ENCODE data around the gene ACAD8. TPM values are rescaled to one million over a fixed set of nuclear protein-coding genes. Genes with fewer than 3 reads are reported as not detected.
"Not testable (repeated sequence)": the region's sequence is repeated elsewhere in the genome, so short reads cannot be mapped to it uniquely, and the experiment has no call there.

ACAD8 gene
- total RNA-seq, 1 donor from 2014 or later: 8.2 TPM

DNA sequence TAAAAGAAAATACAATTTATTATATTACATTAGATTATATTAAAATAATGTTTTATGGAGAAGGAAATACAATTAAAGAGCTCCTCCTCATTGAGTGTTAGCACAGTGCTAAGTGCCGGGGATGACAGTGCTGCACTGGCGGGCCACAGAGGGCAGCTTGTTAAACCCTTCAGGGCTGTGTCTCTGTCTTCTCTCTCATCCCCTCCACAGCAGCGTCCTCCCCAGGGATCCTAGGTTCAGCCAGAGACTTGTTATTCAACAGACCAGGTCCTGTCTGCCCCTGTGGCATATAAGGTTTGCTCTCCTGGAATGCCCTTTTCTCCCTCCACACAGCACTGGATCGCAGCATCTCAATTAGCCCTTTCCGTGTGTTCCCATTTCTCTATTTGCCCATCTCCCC lies 14.4 kb upstream of the ACAD8 start:
- no peak for DNase-seq (ENCODE audit: low spot score)

DNA sequence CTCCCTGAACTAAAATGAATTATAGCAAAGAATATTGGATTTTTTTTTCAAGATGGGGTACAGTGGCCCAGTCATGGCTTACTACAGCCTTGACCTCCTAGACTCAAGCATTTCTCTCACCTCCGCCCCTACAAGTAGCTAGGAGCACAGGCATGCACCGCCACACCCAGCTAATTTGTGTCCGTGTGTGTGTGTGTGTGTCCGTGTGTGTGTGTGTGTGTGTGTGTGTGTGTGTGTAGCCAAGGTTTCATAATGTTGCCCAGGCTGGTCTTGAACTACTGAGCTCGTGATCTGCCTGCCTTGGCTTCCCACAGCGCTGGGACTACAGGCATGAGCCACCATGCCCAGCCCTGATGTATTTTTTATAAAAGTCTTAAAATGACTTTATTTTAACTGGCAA lies 12.8 kb upstream of the ACAD8 start:
- no peak for DNase-seq (ENCODE audit: low spot score)

DNA sequence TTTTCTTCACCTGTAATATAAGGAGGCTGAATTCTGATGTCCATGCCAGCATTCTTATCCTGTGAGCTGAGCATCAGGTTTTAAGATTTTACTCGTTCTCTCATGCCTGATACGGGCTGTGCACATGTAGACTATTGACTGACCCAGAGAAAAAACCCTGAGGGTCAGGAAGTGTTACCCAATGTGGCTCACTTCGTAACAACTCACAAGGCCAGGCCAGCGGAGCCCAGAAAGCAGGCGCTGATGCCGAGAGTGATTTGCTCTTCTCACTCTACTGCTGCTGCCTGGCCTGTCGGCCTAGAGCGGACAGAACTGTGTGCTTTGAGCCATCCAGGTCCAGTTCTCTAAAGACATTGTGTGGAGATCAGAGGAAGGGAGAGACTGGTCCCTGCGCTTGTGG lies 11.0 kb upstream of the ACAD8 start:
- DNase-seq (ENCODE audit: low spot score): no peak

DNA sequence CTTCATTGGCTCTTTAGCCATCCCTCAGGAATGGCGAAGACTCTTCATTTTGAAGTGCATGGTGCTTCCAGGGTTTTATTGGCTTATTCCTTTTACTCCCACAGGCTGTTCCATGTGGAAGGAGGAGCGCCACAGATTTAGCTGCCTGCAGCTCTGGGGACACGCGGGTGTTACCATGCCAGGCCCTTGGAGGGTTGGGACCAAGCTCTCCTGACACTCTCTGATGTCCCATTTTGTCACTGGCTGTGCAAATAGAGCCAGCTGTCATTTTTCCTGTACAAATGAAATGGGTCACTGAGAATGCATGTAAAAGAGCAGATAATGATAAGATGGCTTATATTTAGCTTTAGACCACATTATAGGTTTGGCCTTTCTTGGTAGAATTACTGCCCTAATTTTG lies 9.5 kb upstream of the ACAD8 start:
- no peak for DNase-seq (ENCODE audit: low spot score)

DNA sequence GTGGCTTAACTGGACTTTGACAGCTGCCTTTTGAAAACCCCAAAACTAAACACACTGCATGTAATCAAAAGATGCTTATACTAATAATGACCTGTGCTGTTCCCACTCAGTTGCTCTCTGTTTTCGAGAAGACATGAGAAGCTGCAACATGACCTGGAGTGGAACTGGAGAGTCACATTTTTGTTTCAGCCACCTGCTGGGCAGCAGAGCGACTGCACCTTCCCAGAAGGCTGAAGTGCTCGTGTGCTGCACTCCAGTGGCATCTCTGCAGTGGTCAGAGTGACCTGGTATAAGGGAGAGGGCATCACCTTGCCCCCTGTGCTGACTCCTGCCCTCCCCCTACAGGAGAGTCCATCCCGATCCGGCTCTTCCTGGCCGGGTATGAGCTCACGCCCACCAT lies 8.8 kb upstream of the ACAD8 start:
- no peak for DNase-seq (ENCODE audit: low spot score)

DNA sequence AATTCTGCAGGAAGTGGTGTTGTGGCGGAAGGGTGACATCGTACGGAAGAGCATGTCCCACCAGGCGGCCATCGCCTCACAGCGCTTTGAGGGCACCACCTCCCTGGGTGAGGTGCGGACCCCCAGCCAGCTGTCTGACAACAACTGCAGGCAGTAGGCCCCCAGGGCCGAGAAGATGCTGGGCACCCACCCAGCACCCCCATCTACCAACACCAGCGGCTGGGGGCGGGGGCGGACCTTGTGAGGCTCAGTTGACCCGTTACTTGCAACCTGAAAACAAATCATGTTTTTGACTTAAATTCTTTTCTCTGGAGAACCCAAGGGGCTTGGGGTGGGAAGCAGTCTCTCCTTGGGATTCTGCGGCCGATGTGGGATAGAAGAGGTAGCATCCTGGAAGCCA lies 7.9 kb upstream of the ACAD8 start:
- no peak for DNase-seq (ENCODE audit: low spot score)

DNA sequence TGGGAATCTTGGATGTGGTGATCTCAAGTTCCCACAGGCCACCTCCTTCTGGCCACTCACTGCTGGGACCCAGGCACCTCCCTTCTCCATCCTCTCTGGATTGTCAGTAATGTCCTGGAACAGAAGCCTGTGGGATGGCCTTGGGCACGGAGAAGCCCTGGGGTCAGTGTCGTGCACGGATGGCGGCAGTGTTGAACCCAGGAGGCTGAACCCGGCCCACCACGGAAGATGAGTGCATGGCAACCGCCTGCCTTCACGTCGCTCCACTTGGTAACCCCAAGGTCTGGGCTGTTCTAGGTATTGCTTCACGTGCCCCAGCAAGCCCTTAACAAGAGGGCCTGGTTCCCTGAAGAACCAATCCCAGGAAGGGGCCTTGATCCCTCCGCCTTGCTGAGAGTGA lies 7.3 kb upstream of the ACAD8 start:
- no peak for DNase-seq (ENCODE audit: low spot score)

DNA sequence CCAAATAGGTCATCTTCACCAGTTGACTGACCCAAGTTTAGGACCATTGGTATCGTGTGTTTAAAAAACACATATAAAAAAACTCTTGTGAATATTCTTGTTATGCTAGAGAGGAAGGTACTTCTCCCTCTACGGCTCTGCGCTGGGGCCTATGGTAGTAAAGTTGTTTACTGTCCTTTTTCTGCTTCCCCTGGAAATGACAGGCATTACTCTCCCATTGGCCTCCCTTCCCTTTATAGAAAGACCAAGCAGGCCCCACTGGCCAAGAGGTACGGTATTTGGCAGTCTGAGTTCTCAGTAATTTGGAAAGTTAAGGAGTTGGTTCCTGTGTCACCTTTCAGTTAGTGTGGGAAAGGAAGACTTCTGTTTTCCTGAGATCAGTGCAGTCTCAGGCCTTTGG lies 6.7 kb upstream of the ACAD8 start:
- DNase-seq (ENCODE audit: low spot score): no peak

DNA sequence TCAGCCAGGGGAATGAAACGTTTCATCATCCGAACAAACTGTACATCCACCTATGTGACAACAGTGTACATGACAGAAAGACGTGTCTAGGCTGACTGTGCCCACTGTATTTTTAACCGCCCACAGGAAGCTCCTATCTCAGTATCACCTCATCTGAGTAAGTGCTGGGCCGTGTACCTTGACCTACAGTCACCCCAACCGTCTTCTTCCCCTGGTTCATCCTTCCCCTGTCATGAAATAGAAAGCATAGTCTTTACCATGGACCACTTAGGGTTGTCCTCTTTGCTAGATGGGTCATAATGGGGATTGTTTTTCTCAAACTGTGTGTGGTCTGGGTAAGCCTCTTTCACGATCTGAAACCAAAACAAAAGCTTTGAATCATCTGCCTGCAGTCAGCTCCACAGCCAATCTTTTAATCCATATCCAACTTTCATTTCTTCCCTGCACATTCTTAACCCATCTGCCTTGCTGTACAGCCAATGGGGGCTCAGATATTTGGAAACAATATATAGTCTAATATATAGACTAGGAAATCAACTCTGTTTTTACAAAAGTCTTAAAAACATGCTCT lies 4.4 kb upstream of the ACAD8 start:
- no peak for DNase-seq (ENCODE audit: low spot score)

DNA sequence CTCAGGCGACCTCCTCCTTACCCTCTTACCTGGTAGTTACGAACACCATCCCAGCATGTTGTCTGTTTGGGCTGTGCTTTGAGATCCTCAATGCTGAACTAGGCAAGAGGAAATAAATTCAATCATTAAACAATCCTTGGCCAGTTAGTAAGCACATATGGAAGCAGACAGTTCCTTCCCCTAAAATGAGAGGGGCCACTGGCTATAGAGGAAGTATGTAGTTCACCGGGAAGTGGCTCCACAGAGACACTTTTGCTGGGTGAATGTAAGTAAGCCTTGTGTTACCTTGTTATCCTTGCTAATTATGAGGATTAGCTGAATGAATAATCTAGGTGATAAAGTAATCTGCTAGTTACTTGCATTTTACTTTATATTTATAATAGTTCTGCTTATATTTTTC lies 3.1 kb upstream of the ACAD8 start:
- DNase-seq (ENCODE audit: low spot score): no peak

DNA sequence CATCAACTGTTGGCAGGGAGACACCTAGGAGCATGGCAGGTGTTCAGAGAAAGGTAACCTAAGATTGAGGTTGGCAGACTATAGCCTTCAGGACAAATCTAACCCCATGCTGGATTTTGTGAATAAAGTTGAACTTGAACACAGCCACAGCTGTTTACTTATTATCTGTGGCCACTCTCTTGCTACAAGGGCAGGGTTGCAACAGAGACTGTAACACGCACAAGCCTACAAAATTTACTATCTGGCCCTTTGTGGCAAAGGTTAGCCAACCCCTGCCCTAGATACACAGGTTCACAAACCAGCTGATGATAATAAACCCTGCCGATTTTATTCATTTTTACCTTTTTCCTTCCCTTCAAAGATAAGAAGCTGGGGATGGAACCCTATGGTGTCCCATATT lies 2.7 kb upstream of the ACAD8 start:
- no peak for DNase-seq (ENCODE audit: low spot score)

DNA sequence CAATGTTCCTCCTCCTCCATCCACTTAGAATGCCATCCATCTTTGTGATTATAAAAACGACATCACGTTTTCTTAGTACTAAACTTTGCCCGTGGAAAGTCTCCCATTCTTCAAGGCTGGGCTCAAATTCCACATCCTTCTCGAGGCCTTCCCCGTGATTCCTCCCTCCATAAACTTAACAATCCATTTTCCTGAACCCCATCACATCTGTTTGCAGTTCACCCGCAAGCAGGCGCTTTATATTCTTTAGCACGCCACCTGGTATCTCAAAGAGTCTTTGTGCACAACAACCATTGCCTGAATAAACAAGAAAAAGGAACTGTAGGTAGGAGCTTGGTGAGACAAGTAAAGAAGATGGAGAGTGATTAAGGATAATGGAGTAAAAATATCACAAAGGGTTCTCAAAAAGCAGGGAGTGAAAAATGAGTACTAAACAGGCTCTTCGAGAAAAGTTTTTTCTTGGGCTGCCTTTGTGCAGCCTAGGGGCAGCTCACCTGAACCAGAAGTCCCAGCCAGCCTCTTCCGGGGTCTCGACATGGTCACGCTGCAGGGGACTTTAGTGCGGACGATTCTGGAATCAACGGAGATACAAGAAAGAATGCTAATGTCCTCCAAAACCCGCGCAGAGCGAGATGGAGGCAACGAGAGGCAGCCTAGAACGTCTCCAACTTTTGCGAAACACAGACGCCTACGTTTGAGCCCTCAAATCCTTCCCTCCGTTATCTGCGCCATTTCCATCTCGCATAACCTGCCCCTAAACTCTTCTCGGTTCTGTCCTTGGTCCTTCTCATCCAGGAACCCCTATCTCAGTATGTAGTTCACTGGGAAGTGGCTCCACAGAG lies 801 bp upstream of the ACAD8 start:
- no peak for DNase-seq (ENCODE audit: low spot score)

DNA sequence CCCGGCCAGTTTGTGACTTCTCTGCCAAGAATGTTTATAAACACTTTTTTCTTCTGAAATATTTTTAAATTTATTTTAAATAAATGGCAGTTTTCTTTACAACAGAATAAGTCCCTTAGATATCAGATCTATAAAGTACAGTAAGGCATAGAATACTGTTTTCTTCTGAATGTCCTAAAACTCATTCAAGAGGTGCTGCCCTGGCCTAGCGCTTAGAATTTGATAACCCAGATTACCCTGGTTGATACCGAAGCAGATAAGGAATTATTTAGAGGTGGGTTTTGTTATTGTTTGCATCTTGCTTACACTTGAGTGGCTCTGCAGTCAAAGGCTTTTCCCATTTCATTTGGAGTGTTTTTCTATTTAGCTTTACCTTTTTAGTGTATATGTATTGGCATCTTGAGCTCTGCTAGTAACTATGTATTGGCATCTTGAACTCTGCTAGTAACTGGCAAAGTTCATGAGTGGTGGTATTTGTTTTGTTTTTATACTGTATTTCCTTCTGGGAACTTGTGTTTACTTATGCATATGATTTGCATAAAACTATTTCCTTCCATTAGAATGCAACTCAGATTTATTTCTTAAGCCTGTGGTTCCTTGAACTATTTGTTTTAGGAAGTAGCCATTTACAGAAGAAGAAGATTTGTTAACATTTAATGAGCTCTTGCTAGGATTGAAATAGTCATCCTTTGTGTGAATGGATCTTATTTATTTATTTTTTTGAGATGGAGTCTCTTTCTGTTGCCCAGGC lies 1.2 kb downstream of the ACAD8 start:
- DNase-seq (ENCODE audit: low spot score): no peak

DNA sequence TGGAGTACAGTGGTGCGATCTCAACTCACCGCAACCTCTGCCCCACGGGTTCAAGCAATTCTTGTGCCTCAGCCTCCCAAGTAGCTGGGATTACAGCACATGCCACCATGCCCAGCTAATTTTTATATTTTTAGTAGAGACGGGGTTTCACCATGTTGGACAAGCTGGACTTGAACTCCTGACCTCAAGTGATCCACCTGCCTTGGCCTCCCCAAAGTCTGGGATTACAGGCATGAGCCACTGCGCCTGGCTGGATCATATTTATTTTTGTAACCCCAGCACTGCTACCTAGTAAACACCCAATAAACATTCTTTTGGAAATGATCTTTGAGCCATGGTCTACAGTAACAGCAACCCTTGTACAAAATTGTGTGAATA lies 1.8 kb downstream of the ACAD8 start:
- not testable (repeated sequence) for DNase-seq (ENCODE audit: low spot score)

DNA sequence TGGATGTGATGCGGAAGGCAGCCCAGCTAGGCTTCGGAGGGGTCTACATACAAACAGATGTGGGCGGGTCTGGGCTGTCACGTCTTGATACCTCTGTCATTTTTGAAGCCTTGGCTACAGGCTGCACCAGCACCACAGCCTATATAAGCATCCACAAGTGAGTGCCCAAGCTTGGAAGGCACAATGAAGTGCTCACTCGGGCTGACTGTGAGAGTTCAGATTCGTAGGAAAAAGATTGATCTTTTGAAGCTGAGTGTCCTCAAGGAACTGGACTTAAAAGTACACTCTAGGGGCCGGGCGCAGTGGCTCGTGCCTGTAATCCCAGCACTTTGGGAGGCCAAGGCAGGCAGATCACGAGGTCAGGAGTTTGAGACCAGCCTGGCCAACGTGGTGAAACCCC lies 3.7 kb downstream of the ACAD8 start:
- DNase-seq (ENCODE audit: low spot score): no peak

DNA sequence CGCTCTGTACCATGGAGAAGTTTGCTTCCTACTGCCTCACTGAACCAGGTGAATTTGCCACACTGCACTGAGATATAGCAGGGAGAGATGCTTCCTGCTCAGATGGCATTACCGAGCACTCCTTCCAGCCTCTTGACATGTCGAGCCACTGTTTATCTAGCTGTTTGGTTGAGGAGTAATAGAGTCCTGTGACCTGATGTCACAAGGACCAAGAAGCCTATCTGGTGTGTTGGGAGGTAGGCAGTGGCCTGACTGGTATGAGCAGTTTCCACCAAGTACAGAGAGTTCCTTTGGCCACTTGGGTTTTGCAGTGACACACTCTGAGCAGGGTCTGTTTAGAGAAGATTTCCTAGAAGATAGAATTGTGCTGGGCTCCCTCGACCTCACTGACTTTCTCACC lies 5.2 kb downstream of the ACAD8 start:
- no peak for DNase-seq (ENCODE audit: low spot score)

DNA sequence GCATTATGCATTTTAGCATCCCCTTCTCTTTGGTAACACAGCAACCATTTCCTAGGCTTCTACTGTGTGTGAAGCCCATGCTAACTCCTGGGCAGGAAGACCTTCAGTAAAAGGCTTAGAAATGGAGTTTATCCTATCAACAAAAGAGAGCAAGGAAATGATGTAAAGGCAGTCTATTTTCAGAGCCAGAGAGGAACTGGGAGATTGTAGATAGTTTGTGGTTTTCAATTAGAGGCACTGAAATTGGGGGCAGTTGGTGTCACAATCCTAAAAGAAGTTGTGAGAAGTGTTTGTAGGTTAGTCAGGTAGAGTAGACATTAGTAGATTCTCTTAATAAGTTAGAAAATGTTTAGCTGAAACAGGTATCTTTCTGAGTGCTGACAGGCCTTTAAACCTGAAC lies 7.1 kb downstream of the ACAD8 start:
- no peak for DNase-seq (ENCODE audit: low spot score)

DNA sequence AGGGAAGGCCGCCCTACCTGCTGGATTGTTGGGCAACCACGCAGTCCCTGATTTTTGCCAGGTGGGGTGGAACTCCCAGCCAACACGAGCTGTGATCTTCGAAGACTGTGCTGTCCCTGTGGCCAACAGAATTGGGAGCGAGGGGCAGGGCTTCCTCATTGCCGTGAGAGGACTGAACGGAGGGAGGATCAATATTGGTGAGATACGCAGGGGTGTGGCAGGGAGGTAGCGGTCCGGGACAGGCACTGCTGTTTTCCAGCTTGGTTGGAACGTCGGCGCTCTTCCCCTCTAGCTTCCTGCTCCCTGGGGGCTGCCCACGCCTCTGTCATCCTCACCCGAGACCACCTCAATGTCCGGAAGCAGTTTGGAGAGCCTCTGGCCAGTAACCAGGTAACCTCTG lies 7.6 kb downstream of the ACAD8 start:
- DNase-seq (ENCODE audit: low spot score): no peak

DNA sequence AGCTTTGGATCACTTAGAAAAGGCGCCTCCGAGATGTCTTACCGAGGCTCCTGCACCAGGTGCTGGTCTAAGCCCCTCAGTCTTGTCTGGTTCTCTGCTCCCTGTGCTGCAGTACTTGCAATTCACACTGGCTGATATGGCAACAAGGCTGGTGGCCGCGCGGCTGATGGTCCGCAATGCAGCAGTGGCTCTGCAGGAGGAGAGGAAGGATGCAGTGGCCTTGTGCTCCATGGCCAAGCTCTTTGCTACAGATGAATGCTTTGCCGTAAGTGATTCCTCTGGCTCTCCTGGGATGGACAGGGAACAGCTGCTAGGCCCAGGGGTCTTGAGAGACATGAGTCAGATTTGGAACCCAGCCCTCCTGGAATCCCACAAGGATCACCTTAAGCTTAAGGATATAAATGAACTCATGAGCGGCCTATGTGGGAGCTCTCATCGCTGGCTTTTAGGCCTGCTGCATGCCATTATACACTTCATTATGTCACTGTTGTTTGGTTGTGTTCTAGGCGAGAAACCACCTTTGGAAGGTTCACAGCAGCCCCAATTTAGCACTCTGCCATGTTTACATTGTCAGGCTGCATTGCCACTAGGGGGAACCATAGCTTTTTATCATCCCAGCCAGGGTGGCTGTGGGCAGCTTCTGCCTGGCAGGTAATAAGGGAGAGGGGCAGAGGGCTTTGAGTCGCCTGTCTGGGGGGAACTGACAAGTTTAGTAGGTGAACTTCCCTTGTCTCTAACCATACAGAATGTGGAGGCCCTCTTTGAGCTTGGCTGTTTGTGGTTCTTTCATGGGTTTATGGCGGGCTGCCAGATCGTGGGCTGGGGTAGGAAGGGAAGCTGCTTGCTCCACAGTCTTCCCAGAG lies 8.5 kb downstream of the ACAD8 start:
- no peak for DNase-seq (ENCODE audit: low spot score)

DNA sequence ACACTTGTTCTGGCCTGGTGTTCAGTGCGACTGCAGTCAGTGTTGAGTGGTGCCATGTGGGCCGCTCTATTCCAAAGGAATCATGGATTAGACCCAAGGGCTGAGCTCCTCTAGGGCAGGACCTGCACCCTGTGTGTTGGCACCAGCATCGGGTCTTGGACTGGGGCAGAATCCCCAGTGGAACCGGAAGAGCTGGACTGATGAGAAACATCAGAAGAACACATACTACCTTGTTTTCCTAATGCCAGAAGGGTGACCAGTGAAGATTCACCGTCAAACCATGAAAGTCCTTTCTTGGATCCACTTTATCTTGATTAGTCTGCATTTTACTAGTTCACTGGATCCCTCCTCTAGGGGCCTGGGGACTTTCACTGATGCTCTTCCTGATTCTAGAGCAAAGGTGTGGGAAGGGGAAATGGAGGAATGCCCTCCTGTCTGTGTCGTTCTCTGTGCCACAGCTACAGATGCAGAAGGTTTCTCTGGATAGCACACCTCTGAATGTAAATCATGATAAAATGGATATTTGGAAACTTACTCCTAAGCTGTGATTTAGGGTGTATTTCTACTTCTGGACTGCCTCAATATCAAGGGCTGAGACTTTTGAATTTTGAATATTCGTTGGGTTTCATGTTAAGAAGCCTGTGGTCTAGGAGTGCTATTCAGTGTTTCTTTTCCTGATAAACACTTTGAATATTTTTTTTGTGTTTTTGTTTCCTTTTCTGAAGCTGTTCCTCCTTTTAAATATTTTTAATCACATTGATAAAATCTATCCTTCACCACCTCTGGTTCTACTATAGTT lies 11.8 kb downstream of the ACAD8 start:
- DNase-seq (ENCODE audit: low spot score): no peak

DNA sequence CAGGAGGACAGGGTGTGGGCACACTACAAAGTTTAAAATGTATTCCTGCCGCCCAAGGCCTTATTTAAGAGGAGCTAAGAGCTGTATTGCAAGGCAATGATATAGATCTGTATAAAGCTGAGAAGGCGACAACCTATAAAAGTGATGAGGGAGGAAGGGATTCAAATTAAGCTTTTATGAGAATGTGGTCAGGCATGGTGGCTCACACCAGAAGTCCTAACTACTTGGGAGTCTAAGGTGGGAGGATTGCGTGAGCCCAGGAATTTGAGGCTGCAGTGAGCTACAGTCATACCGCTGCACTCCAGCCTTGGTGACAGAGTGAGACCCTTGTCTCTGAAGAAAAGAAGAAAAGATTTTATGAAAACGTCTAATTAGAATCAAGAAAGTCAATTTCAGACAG lies 13.1 kb downstream of the ACAD8 start:
- DNase-seq (ENCODE audit: low spot score): no peak

All from umbilical cord (tissue), 2 donors.